ES-I3 (cell line): ENCODE measurements around the gene ADAMTS9.

Source experiments
- H3K36me3 ChIP-seq: 2 replicates; pipeline ENCODE4 v1.6.1; 2013; ENCODE audit warnings: mild to moderate bottlenecking, low read length, control low read depth, moderate library complexity; ENCODE audit not compliant: insufficient read depth
- H3K4me1 ChIP-seq: 2 replicates; pipeline ENCODE4 v1.6.1; 2013; ENCODE audit warnings: mild to moderate bottlenecking, control low read depth, low read length; ENCODE audit not compliant: insufficient read depth
- H3K9ac ChIP-seq: 2 replicates; pipeline ENCODE4 v1.6.1; 2013; ENCODE audit warnings: low read depth, mild to moderate bottlenecking, low read length, moderate library complexity
- H3K9me3 ChIP-seq: 2 replicates; pipeline ENCODE4 v1.6.1; 2013; ENCODE audit warnings: mild to moderate bottlenecking, low read length, moderate library complexity; ENCODE audit not compliant: control insufficient read depth, insufficient read depth

The ADAMTS9 gene

GRCh38 chr3:64627471-64628321 lies 60.1 kb downstream of the ADAMTS9 start:
- H3K4me1 ChIP-seq = no peaks in the 10 kb centered on the region
- H3K9me3 ChIP-seq = no peaks in the 10 kb centered on the region
- H3K36me3 ChIP-seq = no peaks in the 10 kb centered on the region
- H3K9ac ChIP-seq = no peak overlapping the region

DNA sequence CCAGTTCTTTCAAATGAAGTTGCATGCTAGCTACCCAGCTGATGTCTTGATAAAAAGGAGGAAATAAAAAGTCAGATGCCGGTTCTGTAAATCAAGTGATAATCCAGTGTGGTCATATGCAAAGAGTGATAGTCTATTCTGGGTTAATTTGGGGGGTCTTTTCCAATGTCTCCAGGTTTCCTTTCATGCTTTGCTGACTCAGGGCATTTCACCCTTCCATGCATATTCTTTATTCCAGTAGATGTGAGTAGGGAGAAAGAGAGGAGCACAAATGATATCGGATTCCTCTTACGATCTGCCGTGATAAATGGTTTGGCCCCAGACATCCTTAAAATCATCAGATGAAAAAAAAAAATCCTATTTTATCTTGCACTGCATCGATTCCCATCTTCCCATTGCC lies 60.8 kb downstream of the ADAMTS9 start:
- Histone ChIP-seq H3K36me3 (no peaks in the 10 kb centered on the region), H3K4me1 (no peaks in the 10 kb centered on the region), H3K9me3 (no peaks in the 10 kb centered on the region), H3K9ac (no peak overlapping the region)

DNA sequence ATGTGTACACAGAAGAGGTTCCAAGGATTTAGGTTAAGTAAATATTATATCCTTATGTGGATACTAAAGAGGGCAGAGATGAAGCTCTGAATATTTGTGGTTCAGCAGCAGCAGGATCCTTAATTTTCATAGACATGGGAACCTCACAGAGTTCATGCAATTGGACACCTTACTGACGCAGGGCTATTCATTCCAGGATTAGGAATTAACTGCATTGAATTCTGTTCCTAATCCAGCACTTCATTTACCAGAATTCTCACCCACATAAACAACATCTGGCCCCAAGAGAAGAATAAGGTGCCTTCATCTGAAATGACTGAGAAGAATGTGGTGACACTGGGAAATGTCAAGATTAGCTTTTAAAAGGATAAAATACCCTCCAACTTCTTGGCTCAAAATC lies 62.4 kb downstream of the ADAMTS9 start:
- no peaks in the 10 kb centered on the region for H3K4me1 ChIP-seq
- H3K36me3 ChIP-seq = no peaks in the 10 kb centered on the region
- H3K9me3 ChIP-seq = no peaks in the 10 kb centered on the region
- H3K9ac ChIP-seq = no peak overlapping the region

- H3K36me3 ChIP-seq = no peaks in the 10 kb centered on the region
Observed at GRCh38 chr3:64623125-64623524, 64.7 kb downstream of the ADAMTS9 start.

GRCh38 chr3:64621726-64622395 lies 65.9 kb downstream of the ADAMTS9 start:
- H3K36me3 ChIP-seq = no peaks in the 10 kb centered on the region
- no peak overlapping the region for H3K9ac ChIP-seq
- H3K4me1 ChIP-seq = no peaks in the 10 kb centered on the region
- H3K9me3 ChIP-seq = no peaks in the 10 kb centered on the region

More at GRCh38 chr3:64623125-64623524, 64.7 kb downstream of the ADAMTS9 start:
- H3K9me3 ChIP-seq = no peaks in the 10 kb centered on the region
- no peaks in the 10 kb centered on the region for H3K4me1 ChIP-seq
- H3K9ac ChIP-seq = no peak overlapping the region

DNA sequence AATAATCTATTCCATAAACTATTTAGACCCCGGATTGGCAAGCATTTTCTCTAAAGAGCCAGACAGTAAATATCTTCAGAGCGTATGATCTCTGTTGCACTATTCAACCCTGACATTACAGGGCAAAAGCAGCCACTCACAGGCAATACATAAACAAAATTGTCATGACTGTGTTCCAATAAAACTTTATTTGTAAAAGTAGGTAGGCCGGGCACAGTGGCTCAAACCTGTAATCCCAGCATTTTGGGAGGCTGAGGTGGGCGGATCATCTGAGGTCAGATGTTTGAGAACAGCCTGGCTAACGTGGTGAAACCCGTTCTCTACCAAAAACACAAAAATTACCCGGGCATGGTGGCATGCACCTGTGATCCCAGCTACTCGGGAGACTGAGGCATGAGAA lies 66.5 kb downstream of the ADAMTS9 start:
- no peaks in the 10 kb centered on the region for H3K36me3 ChIP-seq
- no peaks in the 10 kb centered on the region for H3K4me1 ChIP-seq
- H3K9me3 ChIP-seq = no peaks in the 10 kb centered on the region
- H3K9ac ChIP-seq = no peak overlapping the region

- H3K9me3 ChIP-seq = no peaks in the 10 kb centered on the region
- H3K36me3 ChIP-seq = no peaks in the 10 kb centered on the region
- H3K4me1 ChIP-seq = no peaks in the 10 kb centered on the region
- H3K9ac ChIP-seq = no peak overlapping the region
Observed at GRCh38 chr3:64620020-64620419, 67.8 kb downstream of the ADAMTS9 start.

DNA sequence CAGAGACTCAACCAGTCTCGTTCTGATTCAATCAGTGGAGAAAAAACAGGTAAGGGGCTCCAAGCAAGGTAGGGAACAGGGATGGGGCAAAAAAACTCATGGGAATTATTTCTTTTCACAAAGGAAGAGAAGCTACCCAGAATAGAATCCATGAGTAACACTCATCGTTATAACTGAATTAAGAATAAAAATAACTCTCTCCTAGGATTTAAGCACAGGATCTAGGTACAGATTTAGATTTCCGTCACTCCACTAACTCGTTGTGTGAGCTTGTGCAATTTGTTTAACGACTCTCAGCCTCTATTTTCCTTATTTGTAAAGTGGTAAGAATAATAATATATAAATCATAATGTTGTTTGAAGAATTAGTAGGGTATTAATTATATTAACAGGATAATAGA lies 68.6 kb downstream of the ADAMTS9 start:
- H3K36me3 ChIP-seq = no peaks in the 10 kb centered on the region
- no peak overlapping the region for H3K9ac ChIP-seq
- H3K4me1 ChIP-seq = no peaks in the 10 kb centered on the region
- H3K9me3 ChIP-seq = no peaks in the 10 kb centered on the region

DNA sequence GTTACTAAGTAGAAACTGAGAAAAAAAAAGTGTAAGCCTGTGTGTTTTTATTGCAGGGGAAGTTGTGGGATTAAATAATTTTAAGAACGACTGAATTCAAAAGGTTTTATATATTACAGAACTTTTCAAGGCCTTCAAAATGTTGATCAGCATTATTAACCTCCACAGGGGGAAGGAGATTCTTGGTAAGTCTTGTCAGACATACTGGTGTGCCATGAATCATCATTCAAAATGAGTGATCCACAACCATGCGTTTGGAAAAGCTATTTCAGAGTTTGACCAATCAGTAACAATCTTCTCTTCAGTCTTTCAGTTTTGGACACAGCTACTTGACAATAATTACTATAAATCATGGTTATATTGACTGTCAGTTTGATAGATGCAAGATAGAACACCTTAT lies 70.2 kb downstream of the ADAMTS9 start:
- H3K9ac ChIP-seq = no peak overlapping the region
- no peaks in the 10 kb centered on the region for H3K9me3 ChIP-seq
- no peaks in the 10 kb centered on the region for H3K36me3 ChIP-seq
- no peaks in the 10 kb centered on the region for H3K4me1 ChIP-seq

DNA sequence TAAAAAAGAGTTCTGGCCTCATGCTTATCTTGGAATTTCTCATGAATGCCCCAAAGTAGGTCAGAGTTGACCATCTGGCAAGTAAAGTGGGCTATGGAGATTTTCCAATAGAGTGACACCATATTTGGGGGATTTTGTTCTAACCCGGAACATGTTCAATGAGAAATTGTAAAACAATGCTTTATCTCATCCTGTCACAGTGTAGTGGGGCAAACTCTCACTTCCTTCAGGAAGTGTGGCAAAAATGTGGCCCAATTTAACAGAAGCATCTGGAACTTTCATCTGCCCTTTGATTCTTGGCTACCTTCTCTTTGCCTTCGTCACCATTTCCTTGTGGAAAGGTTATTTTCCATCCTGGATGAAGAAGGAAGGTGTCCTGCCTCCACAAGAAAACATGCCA lies 70.8 kb downstream of the ADAMTS9 start:
- Histone ChIP-seq H3K9ac (no peak overlapping the region), H3K4me1 (no peaks in the 10 kb centered on the region), H3K9me3 (no peaks in the 10 kb centered on the region), H3K36me3 (no peaks in the 10 kb centered on the region)

GRCh38 chr3:64612916-64613526 lies 74.8 kb downstream of the ADAMTS9 start:
- H3K9me3 ChIP-seq = no peaks in the 10 kb centered on the region
- no peaks in the 10 kb centered on the region for H3K36me3 ChIP-seq
- no peak overlapping the region for H3K9ac ChIP-seq
- H3K4me1 ChIP-seq = no peaks in the 10 kb centered on the region

- no peak overlapping the region for H3K9ac ChIP-seq
- no peaks in the 10 kb centered on the region for H3K4me1 ChIP-seq
- no peaks in the 10 kb centered on the region for H3K9me3 ChIP-seq
- no peaks in the 10 kb centered on the region for H3K36me3 ChIP-seq
Observed at GRCh38 chr3:64612082-64612860, 75.5 kb downstream of the ADAMTS9 start.

GRCh38 chr3:64608741-64609140 lies 79.1 kb downstream of the ADAMTS9 start:
- H3K9me3 ChIP-seq = no peaks in the 10 kb centered on the region
- no peak overlapping the region for H3K9ac ChIP-seq
- H3K36me3 ChIP-seq = no peaks in the 10 kb centered on the region
- H3K4me1 ChIP-seq = no peaks in the 10 kb centered on the region

- H3K9me3 ChIP-seq = no peaks in the 10 kb centered on the region
Observed at GRCh38 chr3:64607032-64607551, 80.7 kb downstream of the ADAMTS9 start.

More at GRCh38 chr3:64607032-64607551, 80.7 kb downstream of the ADAMTS9 start:
- Histone ChIP-seq H3K36me3 (no peaks in the 10 kb centered on the region), H3K4me1 (no peaks in the 10 kb centered on the region), H3K9ac (no peak overlapping the region)
